ENCODE data around the gene PGP. TPM values are rescaled to one million over a fixed set of nuclear protein-coding genes. Genes with fewer than 3 reads are reported as not detected.
"Not testable (repeated sequence)": the region's sequence is repeated elsewhere in the genome, so short reads cannot be mapped to it uniquely, and the experiment has no call there.

Gene PGP, protein sequence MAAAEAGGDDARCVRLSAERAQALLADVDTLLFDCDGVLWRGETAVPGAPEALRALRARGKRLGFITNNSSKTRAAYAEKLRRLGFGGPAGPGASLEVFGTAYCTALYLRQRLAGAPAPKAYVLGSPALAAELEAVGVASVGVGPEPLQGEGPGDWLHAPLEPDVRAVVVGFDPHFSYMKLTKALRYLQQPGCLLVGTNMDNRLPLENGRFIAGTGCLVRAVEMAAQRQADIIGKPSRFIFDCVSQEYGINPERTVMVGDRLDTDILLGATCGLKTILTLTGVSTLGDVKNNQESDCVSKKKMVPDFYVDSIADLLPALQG
- 18.2 TPM for total RNA-seq

DNA sequence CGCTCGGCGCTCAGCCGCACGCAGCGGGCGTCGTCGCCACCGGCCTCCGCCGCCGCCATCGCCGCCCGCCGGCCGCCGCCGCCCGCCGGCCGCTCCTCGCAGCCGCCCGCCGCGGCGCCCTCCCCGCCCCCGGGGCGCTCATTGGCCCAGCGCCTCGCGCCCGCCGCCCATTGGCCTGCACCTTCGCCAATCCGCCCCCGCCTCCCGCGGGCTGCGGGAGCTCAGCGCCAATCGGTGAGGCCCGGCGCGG is at the start of gene PGP:
Gene PGP (minus strand): TSS at position 122 of the 250 bp plus-strand sequence. CDS start 63 bp downstream, at position 59.
- DNase-seq = no peak

DNA sequence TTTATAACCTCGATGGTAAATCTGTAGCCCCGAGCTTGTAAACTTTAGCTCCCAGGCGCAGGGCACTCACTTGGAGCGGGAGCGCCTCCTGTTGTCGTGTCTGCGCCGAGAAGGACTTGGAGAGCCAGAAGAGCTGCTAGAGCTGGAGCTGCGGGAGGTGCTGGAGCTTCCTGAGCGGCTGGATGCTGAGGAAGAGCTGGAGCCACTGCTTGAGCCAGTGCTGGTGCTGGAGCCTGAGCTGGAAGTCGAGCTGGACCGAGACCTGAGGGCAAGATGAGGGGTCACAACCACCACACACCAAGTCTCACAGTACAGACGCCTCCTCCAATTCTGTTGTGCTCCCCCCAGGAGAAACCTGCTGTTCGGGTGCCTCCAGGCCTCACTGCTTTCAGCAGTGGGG is 48.4 kb upstream of the PGP start:
- not testable (repeated sequence) for DNase-seq

DNA sequence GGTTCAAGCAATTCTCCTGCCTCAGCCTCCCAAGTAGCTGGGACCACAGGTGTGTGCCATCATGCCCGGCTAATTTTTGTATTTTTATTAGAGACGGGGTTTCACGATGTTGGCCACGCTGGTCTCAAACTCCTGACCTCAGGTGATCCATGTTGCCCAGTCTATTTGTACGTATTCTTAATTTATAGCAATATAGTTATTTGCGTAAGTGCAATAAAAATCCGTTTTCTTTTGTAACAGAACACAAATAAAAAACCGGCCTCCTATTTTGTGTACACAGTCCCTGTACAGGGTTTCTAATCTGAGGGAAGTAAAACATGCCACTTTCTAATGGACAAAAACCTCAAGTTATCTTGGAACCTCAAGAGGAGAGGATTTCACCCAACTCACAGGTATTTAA is 45.6 kb upstream of the PGP start:
- no peak for DNase-seq

DNA sequence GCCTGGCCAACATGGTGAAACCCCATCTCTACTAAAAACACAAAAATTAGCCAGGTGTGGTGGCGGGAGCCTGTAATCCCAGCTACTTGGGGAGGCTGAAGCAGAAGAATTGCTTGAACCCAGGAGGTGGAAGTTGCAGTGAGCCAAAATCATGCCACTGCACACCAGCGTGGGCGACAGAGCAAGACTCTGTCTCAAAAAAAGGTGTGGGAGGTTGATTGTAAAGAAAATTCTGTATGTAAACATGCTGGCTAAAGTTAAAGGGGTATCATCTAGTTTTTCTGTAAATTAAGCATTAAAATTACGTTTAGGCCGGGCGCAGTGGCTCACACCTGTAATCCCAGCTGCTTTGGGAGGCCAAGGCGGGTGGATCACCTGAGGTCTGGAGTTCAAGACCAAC is 43.9 kb upstream of the PGP start:
- not testable (repeated sequence) for DNase-seq

DNA sequence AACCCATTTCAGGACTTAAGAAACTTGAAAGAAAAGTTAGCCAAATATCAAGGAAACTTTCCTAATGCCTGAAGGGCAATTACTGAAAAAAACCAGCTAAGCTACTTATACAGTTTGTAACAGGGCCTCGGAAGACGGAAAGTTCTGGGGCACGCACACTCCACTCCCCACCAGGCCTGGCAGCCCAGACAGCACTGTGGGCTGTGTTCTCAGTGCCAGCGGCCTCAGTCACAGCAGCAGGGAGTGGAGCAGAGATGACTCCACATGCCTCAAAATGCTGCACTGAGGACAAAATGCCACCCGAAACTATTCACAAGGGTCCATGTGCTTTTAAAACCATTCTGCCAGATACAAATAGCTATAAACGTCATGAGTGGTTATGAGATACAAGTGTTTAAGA is 43.1 kb upstream of the PGP start:
- DNase-seq = no peak

DNA sequence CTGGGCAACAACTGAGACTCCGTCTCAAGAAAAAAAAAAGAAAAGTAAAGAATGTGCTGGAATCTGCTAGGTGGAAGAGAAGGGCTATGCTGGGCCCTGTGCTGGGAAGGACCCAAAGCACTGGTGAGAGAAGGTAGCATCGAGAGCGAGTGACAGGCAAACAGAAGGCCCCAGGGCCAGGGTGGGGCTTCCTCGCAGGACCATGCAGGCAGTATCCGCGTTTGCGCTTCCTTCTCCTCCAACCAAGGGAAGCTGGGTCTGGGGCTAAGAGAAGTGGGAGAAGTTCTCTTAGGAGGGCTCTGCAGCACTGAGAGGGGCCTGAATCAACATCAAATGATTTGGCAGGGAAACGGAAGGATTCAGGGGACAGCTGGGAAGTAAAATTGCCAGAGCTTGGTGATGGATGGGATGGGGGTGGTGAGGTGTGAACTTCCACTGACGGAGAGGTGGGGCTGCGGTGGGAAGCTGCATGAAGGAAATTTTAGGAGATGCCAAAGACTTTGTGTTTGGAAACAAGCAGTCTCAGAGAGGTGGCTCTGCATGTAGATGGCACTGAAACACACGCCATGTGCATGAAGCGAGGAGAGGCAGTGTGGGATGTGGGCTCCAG is 42.0 kb upstream of the PGP start:
- no peak for DNase-seq

DNA sequence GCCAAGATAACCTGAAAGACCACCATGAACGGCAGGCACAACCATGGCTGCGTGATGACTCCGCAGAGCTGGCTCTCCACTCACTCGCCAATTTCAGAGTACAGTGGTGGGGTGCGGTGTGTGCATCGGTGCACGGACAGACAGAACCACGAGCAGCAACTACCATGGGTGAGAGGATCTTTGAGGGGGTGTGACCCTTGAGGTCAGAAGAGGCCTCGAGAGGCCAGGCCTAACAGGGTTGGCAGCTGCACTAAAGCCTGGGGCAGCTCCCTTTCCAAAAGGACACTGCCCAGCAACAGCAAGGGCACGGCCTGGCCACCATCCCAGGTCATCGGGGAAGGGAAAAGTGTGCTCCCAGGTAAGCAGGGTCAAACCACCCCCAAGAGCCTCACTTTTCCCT is 38.7 kb upstream of the PGP start:
- no peak for DNase-seq

DNA sequence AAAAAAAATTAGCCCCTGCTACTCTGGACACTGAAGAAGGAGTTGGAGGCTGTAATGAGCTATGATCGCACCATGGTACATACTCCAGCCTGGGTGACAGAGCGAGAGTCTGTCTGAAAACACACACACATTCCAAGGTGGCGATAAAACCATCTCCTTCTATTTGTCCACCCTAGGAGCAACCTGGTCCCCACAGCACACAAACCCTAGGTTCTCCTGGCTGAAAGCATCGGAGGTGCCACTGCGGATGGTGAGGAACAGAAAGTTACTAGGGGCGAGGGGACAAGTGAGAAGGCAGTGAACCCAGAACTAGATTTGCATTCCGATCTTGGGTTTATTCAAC is 38.1 kb upstream of the PGP start:
- DNase-seq = no peak

DNA sequence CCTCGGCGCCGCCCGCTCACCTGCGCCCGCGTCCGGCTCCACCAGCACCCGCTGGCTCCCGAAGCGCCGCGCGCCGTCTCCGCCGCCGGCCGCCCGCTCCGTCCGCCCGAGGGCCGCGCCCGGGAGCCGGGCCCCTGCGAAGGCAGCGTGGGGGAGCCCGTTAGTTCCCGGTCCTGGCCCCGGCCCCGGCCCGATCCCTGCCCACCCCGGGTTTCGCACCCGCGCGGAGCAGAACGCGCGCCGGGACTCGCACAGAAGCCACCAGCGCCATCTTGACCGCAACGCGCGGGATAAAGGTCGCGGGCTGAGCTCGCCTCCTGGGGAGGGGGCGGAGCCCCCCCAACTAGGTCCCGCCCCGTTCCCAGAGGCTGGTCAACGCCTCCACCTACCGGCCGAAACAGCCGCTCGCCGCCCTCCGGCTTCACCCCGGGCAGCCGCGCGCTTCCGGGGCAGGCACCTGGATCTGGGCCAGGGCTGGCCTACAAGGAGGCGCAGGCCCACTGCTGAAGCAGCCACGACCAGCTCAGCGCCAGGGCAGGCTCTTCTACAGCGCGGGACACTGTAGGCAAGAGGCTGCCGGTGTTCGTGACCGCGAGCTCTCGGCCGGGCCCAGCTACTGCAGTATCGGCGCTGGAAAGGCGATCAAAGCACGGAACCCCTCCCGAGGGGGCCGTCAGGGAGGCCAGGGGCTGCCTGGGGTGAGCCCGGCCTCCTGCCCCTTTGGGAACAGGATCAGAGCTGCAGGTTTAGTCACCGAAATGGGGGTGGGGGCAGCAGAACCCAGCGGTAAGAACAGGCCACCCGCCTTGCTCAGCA is 36.9 kb upstream of the PGP start, which contains the start of gene ECI1:
Gene ECI1 (minus strand): TSS at position 292 of the 816 bp plus-strand sequence. CDS start 21 bp downstream, at position 271.
- peak; percentile 97 for DNase-seq

DNA sequence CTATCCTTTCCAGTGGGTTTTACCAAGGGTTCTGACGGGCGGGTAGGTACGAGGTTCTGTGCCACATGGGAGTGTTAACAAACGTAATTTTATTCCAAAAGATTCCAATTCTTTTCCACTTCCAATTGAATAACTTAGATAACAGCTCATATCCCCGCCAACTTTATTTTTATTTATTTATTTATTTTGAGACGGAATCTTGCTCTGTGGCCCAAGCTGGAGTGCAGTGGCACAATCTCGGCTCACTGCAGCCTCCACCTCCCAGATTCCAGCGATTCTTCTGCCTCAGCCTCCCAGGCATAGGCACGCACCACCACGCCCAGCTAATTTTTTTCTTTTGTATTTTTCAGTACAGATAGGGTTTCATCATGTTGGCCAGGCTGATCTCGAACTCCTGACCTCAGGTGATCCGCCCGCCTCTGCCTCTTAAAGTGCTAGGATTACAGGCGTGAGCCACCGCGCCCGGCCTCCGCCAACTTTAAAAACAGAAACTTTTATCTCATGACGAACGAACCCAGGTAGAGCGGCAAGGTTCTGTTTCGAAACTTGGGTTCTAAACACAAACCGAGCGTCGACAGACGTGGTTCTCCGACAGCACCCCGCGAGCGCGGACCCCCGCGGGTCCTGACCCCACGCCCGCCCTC is 36.1 kb upstream of the PGP start:
- peak; percentile 39 for DNase-seq

DNA sequence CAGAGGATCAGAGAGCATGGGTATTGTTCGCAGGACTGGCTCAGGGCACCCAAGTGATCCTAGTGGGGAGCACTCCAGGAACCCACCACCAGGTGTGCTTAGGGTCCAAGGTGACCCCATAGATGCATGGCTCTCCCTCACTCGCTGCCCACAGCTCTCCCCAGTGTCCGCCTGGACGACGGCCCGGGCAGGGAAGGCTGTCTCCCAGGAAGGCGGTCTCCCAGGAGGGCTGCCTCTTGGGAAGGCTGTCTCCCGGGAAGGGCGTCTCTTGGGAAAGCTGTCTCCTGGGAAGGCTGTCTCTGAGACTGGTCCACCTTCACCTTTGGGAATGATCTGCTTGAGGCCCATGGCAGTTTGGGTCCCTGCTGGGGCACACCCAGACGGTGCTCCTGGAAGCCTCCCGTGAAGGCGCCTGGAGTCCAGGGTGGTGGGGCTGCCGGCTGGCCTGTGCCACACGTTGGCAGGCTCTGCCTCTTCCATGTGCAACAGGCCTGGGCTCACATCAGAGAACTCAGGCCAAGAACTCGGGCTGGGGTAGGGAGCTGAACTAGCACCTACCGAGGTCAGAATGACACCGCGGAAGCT is 31.8 kb upstream of the PGP start:
- no peak for DNase-seq

DNA sequence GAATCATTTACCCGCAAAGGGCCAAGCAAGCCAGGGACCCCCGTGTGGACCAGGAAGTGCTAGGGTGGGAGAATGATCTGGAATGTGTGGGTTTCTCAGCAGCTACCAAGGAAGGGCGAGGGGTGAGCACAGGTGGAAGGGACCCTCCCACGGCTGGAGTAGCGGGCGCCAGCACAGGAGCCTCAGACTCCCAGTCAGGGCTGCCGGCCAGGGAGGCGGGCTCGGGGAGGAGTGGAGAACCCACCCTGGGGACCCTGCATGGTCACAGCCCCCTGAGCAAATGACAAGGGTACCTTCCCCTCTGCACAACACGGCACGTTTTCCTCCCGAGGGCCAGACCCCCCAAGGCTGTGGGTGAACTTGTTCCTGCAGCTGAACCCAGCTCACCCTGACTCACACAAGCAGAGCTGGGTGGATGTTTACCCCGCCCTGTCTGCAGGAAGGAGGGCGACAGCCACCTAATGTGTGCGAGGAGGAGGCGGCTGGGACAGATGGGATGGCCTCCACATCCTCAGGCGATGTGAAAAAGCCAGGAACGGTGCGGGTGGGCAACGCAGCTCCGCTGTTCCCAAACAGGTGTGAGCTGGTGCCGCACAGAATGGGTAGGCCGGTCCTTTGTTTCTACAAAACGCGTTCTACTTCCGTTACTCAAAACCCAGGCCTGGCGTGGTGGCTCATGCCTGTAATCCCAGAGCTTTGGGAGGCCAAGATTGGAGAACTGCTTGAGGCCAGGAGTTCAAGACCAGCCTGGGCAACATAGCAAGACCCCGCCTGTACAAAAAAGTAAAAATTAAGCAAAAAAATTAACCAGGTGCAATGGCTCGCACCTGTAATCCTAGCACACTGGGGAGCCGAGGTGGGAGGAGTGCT is 30.5 kb upstream of the PGP start:
- no peak for DNase-seq

DNA sequence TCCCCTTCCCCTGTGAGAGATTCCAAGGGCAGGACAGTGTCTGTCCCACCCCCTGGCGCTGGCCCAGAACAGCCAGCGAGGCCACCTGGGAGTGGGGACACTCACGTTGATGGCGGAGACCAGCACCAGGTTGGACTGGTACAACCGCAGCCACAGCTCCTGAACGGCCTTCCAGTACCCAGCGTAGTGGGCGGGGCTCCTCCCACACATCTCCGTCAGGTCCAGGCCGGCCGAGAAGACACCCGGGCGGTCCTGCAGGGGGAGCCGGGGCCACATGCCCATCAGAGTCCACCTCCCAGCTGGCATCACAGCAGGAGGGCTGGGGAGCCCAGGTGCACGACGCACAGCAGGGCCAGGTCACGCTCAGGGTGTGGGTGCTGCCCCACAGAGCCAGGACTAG is 29.7 kb upstream of the PGP start:
- DNase-seq = no peak

DNA sequence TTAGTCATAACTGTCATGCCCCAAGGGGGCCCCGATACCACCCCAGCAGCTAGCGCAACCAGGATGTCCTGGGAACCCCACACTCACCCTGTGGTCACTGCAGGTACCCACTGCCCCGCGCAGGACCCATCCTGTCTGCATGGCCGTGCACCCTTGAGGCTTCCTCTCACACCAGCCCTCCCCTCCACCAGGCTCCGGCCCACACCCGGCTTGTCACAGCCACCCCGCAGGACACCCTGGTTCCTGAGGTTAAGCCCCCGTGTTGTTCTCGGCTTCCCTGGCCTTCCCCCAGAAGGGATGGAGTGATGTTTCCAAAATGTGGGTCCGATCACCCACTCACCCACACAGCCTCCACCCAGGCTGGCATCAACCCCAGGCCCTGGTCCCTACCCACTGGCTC is 29.1 kb upstream of the PGP start:
- no peak for DNase-seq

DNA sequence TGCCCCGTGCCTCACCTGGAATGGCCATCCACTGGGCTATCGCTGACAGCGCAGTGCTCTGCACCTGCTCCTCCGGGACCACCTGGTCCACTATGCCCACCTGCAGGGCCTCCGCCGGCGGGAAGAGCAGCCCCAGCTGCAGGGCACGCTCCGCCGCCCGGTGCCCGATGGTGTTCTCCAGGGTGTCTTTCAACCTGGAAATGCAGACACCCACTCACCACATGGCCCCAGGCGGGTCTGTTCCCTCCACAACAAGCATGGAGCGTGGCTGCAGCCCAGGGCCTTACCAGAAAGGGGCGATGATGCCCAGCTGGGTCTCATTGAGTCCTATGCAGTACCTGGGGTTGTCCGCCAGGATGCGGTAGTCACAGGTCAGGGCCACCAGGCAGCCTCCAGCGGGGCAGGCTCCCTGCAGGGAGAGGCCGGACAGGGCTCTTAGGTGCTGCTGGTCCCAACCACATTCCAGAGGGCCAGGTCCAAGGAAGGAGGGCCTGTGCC is 28.4 kb upstream of the PGP start:
- DNase-seq = no peak

DNA sequence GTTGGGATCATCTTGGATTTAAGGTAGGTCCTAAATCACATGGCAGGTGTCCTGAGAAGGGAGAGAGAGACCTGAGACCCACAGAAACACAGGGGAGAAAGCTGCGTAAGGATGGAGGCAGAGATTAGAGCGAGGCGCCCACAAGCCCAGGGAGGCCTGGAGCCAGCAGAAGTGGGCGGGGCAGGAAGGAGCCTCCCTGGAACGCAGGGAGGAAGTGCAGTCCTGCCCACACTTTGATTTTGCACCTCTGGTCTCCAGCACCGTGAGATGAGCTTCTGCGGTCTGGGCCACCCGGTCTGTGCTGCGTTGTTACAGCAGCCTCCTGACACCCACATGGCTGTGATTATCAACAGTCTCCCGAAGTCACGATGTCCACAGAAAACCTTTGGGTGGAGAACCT is 28.0 kb upstream of the PGP start:
- no peak for DNase-seq

DNA sequence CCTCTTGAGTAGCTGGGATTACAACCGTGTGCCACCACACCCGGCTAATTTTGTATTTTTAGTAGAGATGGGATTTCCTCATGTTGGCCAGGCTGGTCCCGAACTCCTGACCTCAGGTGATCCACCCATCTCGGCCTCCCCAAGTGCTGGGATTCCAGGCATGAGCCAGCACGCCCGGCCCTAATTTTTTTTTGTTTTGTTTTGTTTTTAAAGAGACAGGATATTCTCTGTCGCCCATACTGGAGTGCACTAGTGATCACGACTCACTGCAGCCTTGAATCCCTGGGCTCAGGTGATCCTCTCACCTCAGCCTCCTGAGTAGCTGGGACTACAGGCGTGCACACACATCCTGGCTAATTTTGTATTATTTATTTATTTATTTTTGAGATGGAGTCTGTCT is 25.7 kb upstream of the PGP start:
- DNase-seq = not testable (repeated sequence)

DNA sequence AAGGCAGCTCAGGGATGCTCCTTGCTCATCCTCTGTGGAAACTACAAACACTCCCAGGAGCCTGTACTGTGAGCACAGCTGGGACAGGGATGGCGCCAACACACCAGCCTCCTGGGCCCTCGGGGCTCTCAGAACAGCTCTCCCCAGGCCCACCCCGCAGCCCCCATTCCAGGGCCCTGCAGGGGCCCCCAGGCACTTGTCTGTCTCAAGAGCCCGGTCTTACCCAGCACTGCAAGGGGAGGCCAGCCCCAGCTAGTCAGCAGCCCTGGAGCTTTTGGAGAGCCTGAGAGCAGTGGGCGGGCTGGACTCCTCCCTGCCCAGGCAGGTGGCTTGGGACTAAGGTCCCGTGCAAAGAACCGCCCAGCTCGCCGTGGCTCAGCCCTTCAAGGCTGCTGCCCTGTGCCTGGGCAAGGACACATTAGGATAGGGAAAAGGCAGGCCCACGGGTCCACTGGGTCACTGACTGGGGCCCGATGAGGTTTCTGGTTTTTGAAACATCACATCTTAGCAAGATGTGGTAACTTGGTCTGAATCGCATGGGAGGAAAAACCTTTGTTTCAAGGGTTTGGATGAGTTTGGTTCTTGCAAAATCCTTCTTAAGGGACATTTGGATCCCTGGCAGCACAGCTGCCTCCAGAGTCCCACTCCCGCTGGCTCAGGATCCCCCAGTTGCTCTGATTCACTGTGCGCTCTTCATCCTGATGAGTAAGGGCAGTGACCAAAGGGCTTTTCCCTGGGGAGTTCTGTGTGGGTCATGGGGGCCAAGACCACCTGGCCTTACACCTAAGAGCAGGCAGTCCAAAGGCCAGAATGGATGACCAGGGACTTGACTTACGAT is 24.4 kb upstream of the PGP start:
- no peak for DNase-seq

DNA sequence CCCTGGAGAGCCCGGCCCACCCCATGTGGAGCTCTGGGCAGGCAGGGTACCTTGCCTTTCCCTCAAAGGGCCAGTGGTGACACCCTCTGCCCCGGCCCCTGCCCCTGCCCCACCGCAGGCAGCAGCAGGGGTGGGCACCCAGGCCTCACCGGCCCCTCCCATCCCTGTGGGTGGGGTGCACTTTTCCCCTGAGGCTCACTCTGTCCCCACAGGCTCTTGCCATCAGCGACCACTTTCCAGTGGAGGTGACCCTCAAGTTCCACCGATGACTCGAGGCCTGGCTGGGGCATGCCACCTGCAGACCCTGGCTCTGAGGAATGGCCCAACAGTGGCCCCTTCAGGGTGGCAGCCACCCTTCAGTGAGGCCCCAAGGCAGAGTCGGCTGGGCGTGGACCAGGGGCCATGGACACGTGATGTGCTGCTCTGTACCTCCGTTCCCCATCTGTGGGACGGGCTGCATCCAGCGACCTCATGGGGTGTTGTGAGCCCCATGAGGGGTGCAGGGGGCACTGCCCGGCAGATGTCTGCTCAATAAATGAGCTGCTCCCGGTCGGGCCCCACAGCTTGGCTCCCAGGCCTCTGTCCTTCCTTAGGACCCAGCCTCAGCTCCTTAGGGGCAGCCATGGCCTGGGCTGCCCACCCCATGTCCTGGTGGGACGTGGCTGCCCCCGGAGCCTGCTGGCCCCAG is 23.7 kb upstream of the PGP start:
- DNase-seq = no peak

Measured in tongue (tissue), 2 donors.